Spinal cord (tissue), 10 donors: Measurements from ENCODE around the gene TNFRSF1B. TPM values are rescaled to one million over a fixed set of nuclear protein-coding genes. Genes with fewer than 3 reads are reported as not detected.
A peak's percentile ranks its signal among the peaks of the same experiment; 100 is the strongest.

ENCODE experiments used
- DNase-seq, 6 donors: peaks; one replicate each; pipeline versions ENCODE4 v3.0.0 to v3.0.0-alpha.2; 2013 to 2015; ENCODE audit warnings: low spot score in 6 of 6, low read depth in 4 of 6
- H3K27ac ChIP-seq: one replicate; pipeline ENCODE4 v1.5.1; 2013; ENCODE audit warnings: low read depth, low read length, control low read depth
- H3K27me3 ChIP-seq: one replicate; pipeline ENCODE4 v1.6.1; 2013; ENCODE audit warnings: low read length; ENCODE audit not compliant: control insufficient read depth, insufficient read depth
- H3K36me3 ChIP-seq: one replicate; pipeline ENCODE4 v1.6.1; 2013; ENCODE audit warnings: low read length; ENCODE audit not compliant: control insufficient read depth, insufficient read depth
- H3K4me1 ChIP-seq: one replicate; pipeline ENCODE4 v1.6.1; 2013; ENCODE audit warnings: low read length; ENCODE audit not compliant: control insufficient read depth, insufficient read depth
- H3K4me3 ChIP-seq: one replicate; pipeline ENCODE4 v1.5.1; 2013; ENCODE audit warnings: low read depth, low read length, control low read depth
- H3K9me3 ChIP-seq: one replicate; pipeline ENCODE4 v1.6.1; 2013; ENCODE audit warnings: low read length; ENCODE audit not compliant: control insufficient read depth, insufficient read depth
- WGBS: methylation state at CpG from one replicate; pipeline ENCODE4 v1.1.5; 2013; ENCODE audit warnings: missing lambda C conversion rate; ENCODE audit not compliant: insufficient coverage; 5-methylcytosine and 5-hydroxymethylcytosine counted together
- polyA plus RNA-seq, 2 donors: library from polyadenylated mRNA; unstranded; fragments of 120-200 nt; gene quantifications; one replicate each; pipeline ENCODE4 v1.2.1, GENCODE V29; 2013; ENCODE audit not compliant: insufficient read length in 2 of 2
- total RNA-seq, 2 donors: library from RNA; depleted of rRNA in 1 of 2; stranded (reverse); fragments of 120-200 nt in 1 of 2; fragments of >200 nt in 1 of 2; gene quantifications; one replicate each; pipeline versions ENCODE4 v1.2.3 to v1.2.4, GENCODE V29; 2013 to 2014
- donor health status: healthy.

TNFRSF1B gene
- total and polyA plus RNA-seq, 4 donors: 9.6 to 14.1 (median 10.2) TPM

DNA sequence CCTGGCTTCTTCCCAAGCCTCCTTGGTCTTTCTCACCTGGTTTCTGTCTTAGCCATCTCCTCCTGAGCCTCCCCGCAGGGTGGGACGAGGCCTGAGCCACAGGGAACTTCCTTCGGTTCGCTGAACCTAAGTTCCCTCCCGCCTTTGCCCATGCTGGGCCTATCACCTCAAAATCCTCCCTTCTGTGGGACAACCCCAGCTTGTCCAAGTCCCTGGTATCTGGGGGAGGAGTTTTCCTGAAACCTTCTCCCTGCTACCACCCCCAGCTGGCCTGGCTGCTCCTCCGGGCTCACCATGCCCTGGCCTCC is 35.4 kb downstream of the TNFRSF1B start:
- H3K4me3 ChIP-seq: no peak overlapping the region
- H3K36me3 ChIP-seq: peaks cover 2% of the 10 kb centered on the region
- DNase-seq: no peak
- H3K9me3 ChIP-seq: no peaks in the 10 kb centered on the region
- H3K27me3 ChIP-seq: no peaks in the 10 kb centered on the region
- H3K27ac ChIP-seq: no peak overlapping the region
- peaks cover 5% of the 10 kb centered on the region for H3K4me1 ChIP-seq
- 69% methylated on average over 3 of the region's 6 CpGs for WGBS

DNA sequence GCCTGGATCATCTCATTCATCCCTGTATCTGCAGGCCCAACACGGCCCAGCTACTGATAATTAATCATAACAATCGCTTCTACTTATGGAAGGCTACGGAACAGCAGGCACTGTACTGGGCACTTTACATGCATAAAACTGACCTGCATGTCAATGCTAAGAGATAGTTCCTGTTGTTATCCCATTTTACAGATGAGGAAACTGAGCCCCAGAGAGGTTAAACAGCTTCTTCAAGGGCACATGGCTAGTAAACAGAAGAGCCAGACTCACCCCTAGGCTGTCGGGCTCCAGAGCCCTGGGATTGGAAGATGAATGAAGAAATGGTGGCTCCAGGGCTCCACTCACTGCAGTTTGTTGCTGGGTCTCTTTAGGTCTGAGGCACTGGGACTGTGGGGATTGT is 35.8 kb downstream of the TNFRSF1B start:
- Histone ChIP-seq H3K27ac (no peak overlapping the region), H3K36me3 (peaks cover 2% of the 10 kb centered on the region), H3K9me3 (no peaks in the 10 kb centered on the region), H3K4me3 (no peak overlapping the region), H3K4me1 (peaks cover 5% of the 10 kb centered on the region), H3K27me3 (no peaks in the 10 kb centered on the region)
- WGBS: 81% methylated on average over 2 of the region's 4 CpGs
- no peak for DNase-seq

DNA sequence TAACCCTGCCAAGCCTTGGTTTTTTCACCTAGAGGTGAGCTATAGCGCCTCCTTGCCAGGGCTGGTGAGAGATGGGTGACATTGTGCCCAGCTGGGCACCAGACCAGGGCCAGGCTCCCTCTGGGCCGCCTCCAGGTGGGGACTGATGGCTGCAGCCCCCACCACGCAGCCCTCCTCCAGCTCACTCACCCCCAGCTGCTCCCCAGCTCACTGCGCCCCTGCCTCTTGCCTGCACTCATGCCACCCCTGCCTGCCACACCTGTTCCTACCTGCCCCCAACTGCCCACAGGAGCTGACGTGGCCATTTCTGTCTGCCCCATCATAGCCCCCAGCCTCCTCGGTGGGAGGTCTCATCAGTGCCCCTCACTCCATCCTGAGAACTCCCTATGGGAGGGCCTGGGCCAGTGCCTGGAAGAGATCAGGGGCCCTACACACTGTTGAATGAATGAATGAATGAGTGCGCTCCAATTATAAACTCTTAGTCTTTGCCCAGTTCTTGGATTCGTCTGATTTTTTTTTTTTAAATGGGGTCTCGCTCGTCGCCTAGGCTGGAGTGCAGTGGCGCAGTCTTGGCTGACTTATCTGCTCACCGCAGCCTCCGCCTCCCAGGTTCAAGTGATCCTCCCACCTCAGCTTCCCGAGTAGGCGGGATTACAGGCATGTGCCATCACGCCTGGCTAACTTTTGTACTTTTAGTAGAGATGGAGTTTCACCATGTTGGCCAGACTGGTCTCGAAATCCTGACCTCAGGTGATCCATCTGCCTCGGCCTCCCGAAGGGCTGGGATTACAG is 36.6 kb downstream of the TNFRSF1B start:
- H3K27ac ChIP-seq: no peak overlapping the region
- H3K4me1 ChIP-seq: peaks cover 11% of the 10 kb centered on the region
- 87% methylated on average over 16 of the region's 20 CpGs for WGBS
- no peak for DNase-seq
- no peak overlapping the region for H3K4me3 ChIP-seq
- H3K36me3 ChIP-seq: peaks cover 2% of the 10 kb centered on the region
- H3K27me3 ChIP-seq: no peaks in the 10 kb centered on the region
- H3K9me3 ChIP-seq: no peaks in the 10 kb centered on the region

DNA sequence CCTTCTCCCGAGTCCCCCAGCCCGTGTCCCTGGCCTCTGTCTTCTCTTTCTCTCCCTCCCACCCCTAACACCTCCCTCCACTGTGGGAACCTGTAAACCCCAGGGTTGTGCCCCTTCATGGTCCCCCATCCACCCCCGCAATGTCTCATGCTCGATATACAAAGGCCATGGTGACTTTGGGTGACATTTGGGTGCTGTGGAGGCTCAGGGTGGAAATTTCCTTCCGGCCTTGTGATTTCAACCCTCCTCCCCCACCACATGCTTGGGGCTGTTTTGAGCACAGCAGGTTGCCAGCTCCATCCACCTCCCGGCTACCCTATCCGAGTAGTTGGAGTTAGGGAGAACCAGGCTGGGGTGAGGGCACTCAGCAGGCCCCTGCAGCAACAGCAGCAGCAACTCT is 37.3 kb downstream of the TNFRSF1B start:
- 70% methylated on average over 2 of the region's 7 CpGs for WGBS
- peaks cover 2% of the 10 kb centered on the region for H3K36me3 ChIP-seq

DNA sequence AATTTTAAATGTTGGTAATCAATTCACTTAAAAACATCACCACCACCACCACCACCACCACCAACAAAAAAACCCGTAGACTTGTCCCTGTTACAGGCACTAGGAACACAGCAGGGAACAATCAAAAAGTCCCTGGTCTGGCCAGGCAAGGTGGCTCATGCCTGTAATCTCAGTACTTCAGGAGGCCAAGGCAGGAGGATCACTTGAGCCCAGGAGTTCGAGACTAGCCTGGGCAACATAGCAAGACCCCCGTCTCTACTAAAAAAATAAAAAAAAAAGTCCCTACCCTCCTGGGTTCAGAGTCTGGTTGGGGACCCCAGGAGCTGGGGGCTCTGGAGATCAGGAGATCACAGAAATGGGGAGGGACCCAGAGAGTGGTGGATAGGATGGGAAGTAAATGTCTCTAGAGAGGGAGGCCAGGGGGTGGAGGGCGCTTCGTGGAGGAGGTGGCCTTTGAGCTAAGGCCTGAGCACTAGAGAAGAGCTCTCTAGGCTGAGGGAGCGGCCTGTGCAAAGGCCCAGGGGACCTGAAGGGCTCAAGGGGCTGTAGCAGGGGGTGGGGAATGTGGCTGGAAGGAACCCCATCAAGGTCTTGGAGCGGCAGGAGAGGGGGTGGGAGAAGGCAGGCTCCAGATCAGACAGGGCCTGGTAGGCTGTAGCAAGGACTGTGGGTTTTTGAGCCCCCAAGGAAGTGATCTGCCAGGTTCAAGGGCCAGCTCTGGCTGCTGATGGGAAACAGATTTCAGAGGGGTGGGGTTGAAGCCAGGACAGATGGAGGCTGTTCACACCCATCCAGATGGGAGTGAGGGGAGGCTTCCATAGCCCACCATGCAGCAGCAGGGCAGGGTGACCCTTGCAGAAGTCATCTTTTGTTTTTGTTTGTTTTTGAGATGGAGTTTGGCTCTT is 38.2 kb downstream of the TNFRSF1B start:
- Histone ChIP-seq H3K27me3 (no peaks in the 10 kb centered on the region), H3K36me3 (peaks cover 2% of the 10 kb centered on the region), H3K27ac (no peak overlapping the region), H3K4me3 (no peak overlapping the region), H3K9me3 (no peaks in the 10 kb centered on the region), H3K4me1 (peaks cover 22% of the 10 kb centered on the region)
- no peak for DNase-seq
- 88% methylated on average over 6 of the region's 7 CpGs for WGBS

More for the DNA sequence above, 37.3 kb downstream of the TNFRSF1B start:
- no peak overlapping the region for H3K27ac ChIP-seq
- H3K4me3 ChIP-seq: no peak overlapping the region
- H3K9me3 ChIP-seq: no peaks in the 10 kb centered on the region
- peaks cover 18% of the 10 kb centered on the region for H3K4me1 ChIP-seq
- no peaks in the 10 kb centered on the region for H3K27me3 ChIP-seq
- no peak for DNase-seq

DNA sequence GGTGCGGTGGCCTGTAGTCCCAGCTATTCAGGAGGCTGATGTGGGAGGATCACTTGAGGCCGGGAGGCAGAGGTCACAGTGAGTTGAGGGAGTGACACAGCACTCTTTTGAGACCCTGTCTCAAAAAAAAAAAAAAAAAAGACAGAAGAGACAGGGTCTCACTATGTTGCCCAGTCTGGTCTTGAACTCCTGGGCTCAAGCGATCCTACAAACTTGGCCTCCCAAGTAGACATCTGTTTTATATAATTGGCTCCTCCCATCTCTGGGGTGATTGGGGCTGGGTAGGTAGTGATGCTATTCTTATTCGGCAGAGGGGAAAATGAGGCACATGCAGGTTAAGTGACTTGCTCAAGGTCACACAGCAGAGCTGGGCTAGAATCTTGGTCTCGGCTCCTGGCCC is 39.4 kb downstream of the TNFRSF1B start:
- Histone ChIP-seq H3K9me3 (no peaks in the 10 kb centered on the region), H3K4me1 (peaks cover 22% of the 10 kb centered on the region), H3K4me3 (no peak overlapping the region), H3K27ac (no peak overlapping the region), H3K27me3 (no peaks in the 10 kb centered on the region), H3K36me3 (peaks cover 2% of the 10 kb centered on the region)
- no peak for DNase-seq
- WGBS: 95% methylated on average over 4 of the region's 5 CpGs

DNA sequence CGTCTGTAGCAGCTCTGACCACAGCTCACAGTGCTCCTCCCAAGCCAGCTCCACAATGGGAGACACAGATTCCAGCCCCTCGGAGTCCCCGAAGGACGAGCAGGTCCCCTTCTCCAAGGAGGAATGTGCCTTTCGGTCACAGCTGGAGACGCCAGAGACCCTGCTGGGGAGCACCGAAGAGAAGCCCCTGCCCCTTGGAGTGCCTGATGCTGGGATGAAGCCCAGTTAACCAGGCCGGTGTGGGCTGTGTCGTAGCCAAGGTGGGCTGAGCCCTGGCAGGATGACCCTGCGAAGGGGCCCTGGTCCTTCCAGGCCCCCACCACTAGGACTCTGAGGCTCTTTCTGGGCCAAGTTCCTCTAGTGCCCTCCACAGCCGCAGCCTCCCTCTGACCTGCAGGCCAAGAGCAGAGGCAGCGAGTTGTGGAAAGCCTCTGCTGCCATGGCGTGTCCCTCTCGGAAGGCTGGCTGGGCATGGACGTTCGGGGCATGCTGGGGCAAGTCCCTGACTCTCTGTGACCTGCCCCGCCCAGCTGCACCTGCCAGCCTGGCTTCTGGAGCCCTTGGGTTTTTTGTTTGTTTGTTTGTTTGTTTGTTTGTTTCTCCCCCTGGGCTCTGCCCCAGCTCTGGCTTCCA is 40.1 kb downstream of the TNFRSF1B start:
- DNase-seq: no peak
- WGBS: 80% methylated on average over 16 of the region's 17 CpGs
- no peaks in the 10 kb centered on the region for H3K27me3 ChIP-seq

DNA sequence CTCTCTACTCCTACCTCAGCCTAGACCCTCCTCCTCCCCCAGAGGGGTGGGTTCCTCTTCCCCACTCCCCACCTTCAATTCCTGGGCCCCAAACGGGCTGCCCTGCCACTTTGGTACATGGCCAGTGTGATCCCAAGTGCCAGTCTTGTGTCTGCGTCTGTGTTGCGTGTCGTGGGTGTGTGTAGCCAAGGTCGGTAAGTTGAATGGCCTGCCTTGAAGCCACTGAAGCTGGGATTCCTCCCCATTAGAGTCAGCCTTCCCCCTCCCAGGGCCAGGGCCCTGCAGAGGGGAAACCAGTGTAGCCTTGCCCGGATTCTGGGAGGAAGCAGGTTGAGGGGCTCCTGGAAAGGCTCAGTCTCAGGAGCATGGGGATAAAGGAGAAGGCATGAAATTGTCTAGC is 41.5 kb downstream of the TNFRSF1B start:
- no peak for DNase-seq
- H3K4me3 ChIP-seq: no peak overlapping the region

More for the DNA sequence above, 40.1 kb downstream of the TNFRSF1B start:
- peaks cover 2% of the 10 kb centered on the region for H3K36me3 ChIP-seq
- H3K4me3 ChIP-seq: no peak overlapping the region
- no peak overlapping the region for H3K27ac ChIP-seq
- H3K9me3 ChIP-seq: no peaks in the 10 kb centered on the region
- H3K4me1 ChIP-seq: peaks cover 22% of the 10 kb centered on the region

DNA sequence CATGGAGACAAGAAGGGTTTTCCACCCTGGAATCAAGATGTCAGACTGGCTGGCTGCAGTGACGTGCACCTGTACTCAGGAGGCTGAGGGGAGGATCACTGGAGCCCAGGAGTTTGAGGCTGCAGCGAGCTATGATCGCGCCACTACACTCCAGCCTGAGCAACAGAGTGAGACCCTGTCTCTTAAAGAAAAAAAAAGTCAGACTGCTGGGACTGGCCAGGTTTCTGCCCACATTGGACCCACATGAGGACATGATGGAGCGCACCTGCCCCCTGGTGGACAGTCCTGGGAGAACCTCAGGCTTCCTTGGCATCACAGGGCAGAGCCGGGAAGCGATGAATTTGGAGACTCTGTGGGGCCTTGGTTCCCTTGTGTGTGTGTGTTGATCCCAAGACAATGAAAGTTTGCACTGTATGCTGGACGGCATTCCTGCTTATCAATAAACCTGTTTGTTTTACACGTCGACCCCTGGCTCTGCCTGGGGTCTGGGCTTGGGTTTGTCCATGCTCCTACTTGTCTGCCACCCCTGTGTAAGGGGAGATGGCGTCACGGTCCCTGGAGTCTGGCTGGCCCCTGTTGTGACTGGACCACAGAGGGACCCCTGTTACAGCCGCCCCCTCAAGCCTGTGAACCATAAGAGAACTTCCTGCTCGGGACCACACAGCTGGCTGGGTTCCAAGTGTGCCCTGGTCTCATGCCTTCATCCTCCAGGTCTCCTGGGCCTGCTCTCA is 42.1 kb downstream of the TNFRSF1B start:
- Histone ChIP-seq H3K27ac (no peak overlapping the region), H3K9me3 (no peaks in the 10 kb centered on the region), H3K27me3 (no peaks in the 10 kb centered on the region), H3K36me3 (peaks cover 2% of the 10 kb centered on the region), H3K4me3 (no peak overlapping the region), H3K4me1 (peaks cover 22% of the 10 kb centered on the region)
- 17% methylated on average over 14 of the region's 14 CpGs for WGBS
- DNase-seq: peak; percentile 70 to 96 (median 84)

More for the DNA sequence above, 41.5 kb downstream of the TNFRSF1B start:
- Histone ChIP-seq H3K27ac (peak overlapping the region; percentile 7), H3K27me3 (no peaks in the 10 kb centered on the region), H3K9me3 (no peaks in the 10 kb centered on the region), H3K36me3 (peaks cover 2% of the 10 kb centered on the region), H3K4me1 (peaks cover 22% of the 10 kb centered on the region)
- WGBS: 38% methylated on average over 1 of the region's 6 CpGs
